H1 (cell line): ENCODE data around the gene CAMTA1. TPM values are rescaled to one million over a fixed set of nuclear protein-coding genes. Genes with fewer than 3 reads are reported as not detected.

Experiments used
- CTCF ChIA-PET: fragments of 300-600 bp; sonication (Branson Sonifier 250); formaldehyde crosslinking; loops from one replicate; lab custom pipeline; 2021; ENCODE audit not compliant: partially characterized antibody; lab: Charles Lee
- POLR2A ChIA-PET: fragments of 300-600 bp; sonication (Branson Sonifier 250); formaldehyde crosslinking; loops from one replicate; lab custom pipeline; 2021; ENCODE audit warnings: inconsistent platforms; ENCODE audit not compliant: partially characterized antibody; lab: Charles Lee
- DNase-seq, 2 experiments: peaks; one replicate each; pipeline versions ENCODE4 v3.0.0 to v3.0.0-alpha.2; 2010 to 2022; ENCODE audit warnings: low spot score in 2 of 2, low read depth in 1 of 2, mixed read lengths in 1 of 2
- FAIRE-seq: peaks from 2 replicates; lab custom pipeline; 2011; peaks lifted over from hg19 to GRCh38; lab: Jason Lieb, UNC
- H2AFZ ChIP-seq: 2 replicates; pipeline ENCODE4 v1.8.1; 2012; ENCODE audit warnings: low read length, inconsistent platforms
- H2AK5ac ChIP-seq: 2 replicates; pipeline ENCODE4 v1.6.1; 2013; ENCODE audit warnings: low read depth, low read length
- H2BK120ac ChIP-seq: replicated peaks from 2 replicates; pipeline ENCODE3; 2013; ENCODE audit warnings: low read depth, low read length, inconsistent platforms
- H2BK12ac ChIP-seq: 2 replicates; pipeline ENCODE4 v1.6.1; 2013; ENCODE audit warnings: low read depth, low read length
- H2BK15ac ChIP-seq: 2 replicates; pipeline ENCODE4 v1.6.1; 2013; ENCODE audit warnings: low read length
- H2BK20ac ChIP-seq: 2 replicates; pipeline ENCODE4 v1.6.1; 2013; ENCODE audit warnings: low read length
- H2BK5ac ChIP-seq: 2 replicates; pipeline ENCODE4 v1.6.1; 2013; ENCODE audit warnings: low read depth, low read length
- H3K14ac ChIP-seq: 2 replicates; pipeline ENCODE4 v1.6.1; 2013; ENCODE audit warnings: inconsistent platforms; ENCODE audit not compliant: insufficient read length
- H3K18ac ChIP-seq: 2 replicates; pipeline ENCODE4 v1.6.1; 2013; ENCODE audit warnings: low read length; ENCODE audit errors: extremely low read depth
- H3K23ac ChIP-seq: 2 replicates; pipeline ENCODE4 v1.6.1; 2013; ENCODE audit warnings: inconsistent platforms; ENCODE audit not compliant: insufficient read length
- H3K23me2 ChIP-seq: 2 replicates; pipeline ENCODE4 v1.6.1; 2013; ENCODE audit warnings: low read depth, low read length
- H3K27ac ChIP-seq: 2 replicates; pipeline ENCODE4 v1.6.1; 2011; ENCODE audit warnings: low read depth, low read length, inconsistent platforms
- H3K27me3 ChIP-seq, 4 experiments: replicated peaks in 1 of 4; 1 replicate in 1 of 4; 2 replicates in 3 of 4; pipeline versions ENCODE4 v1.6.1 to v1.8.1; 2011 to 2013; ENCODE audit warnings: low read length in 3 of 4, mild to moderate bottlenecking in 3 of 4, inconsistent platforms in 2 of 4, mixed read lengths in 2 of 4, moderate library complexity in 1 of 4; ENCODE audit not compliant: control insufficient read depth in 3 of 4, insufficient read depth in 3 of 4; ENCODE audit errors: extremely low read depth in 1 of 4
- H3K36me3 ChIP-seq, 4 experiments: 2 replicates each; pipeline versions ENCODE4 v1.6.1 to v1.8.1; 2011 to 2013; ENCODE audit warnings: mild to moderate bottlenecking in 4 of 4, low read length in 3 of 4, moderate library complexity in 2 of 4, control low read depth in 1 of 4, inconsistent platforms in 1 of 4; ENCODE audit not compliant: insufficient read depth in 4 of 4, control insufficient read depth in 2 of 4
- H3K4ac ChIP-seq: replicated peaks from 2 replicates; pipeline ENCODE3; 2013; ENCODE audit warnings: low read length, low read depth, mixed read lengths, inconsistent platforms; ENCODE audit not compliant: insufficient read length
- H3K4me1 ChIP-seq, 4 experiments: replicated peaks in 1 of 4; 1 replicate in 1 of 4; 2 replicates in 3 of 4; pipeline versions ENCODE4 v1.6.1 to v1.8.1; 2011 to 2013; ENCODE audit warnings: low read length in 3 of 4, inconsistent platforms in 2 of 4, mixed read lengths in 1 of 4; ENCODE audit not compliant: insufficient read depth in 4 of 4, control insufficient read depth in 3 of 4
- H3K4me2 ChIP-seq, 2 experiments: 2 replicates each; pipeline versions ENCODE4 v1.6.1 to v1.8.1; 2011 to 2013; ENCODE audit warnings: low read depth in 2 of 2, low read length in 2 of 2, control low read depth in 1 of 2, inconsistent platforms in 1 of 2, mild to moderate bottlenecking in 1 of 2; ENCODE audit not compliant: insufficient read depth in 1 of 2
- H3K4me3 ChIP-seq, 4 experiments: fragments of 200-600, 300-600 bp in 1 of 4; sonication (generic), shearing (Covaris generic), sonication (Bioruptor Twin) in 1 of 4; 2 replicates each; pipeline versions ENCODE4 v1.5.1 to v1.8.1; 2011 to 2016; ENCODE audit warnings: low read length in 4 of 4, low read depth in 3 of 4, control low read depth in 2 of 4, inconsistent platforms in 2 of 4, mild to moderate bottlenecking in 2 of 4, mixed read lengths in 1 of 4, moderate library complexity in 1 of 4; ENCODE audit not compliant: insufficient read depth in 2 of 4; ENCODE audit errors: extremely low read depth in 1 of 4
- H3K56ac ChIP-seq: replicated peaks from 2 replicates; pipeline ENCODE3; 2013; ENCODE audit warnings: low read depth, mild to moderate bottlenecking, mixed read lengths, low read length, inconsistent platforms; ENCODE audit not compliant: insufficient read length
- H3K79me1 ChIP-seq: 2 replicates; pipeline ENCODE4 v1.6.1; 2013; ENCODE audit warnings: low read depth, low read length, control low read depth
- H3K79me2 ChIP-seq, 2 experiments: 2 replicates each; pipeline versions ENCODE4 v1.6.1 to v1.8.1; 2012 to 2013; ENCODE audit warnings: low read length in 2 of 2, mild to moderate bottlenecking in 2 of 2, inconsistent platforms in 1 of 2; ENCODE audit not compliant: insufficient read depth in 2 of 2, control insufficient read depth in 1 of 2
- H3K9ac ChIP-seq, 4 experiments: replicated peaks in 1 of 4; 1 replicate in 1 of 4; 2 replicates in 3 of 4; pipeline versions ENCODE4 v1.6.1 to v1.8.1; 2011 to 2013; ENCODE audit warnings: low read depth in 3 of 4, low read length in 3 of 4, control low read depth in 2 of 4, mild to moderate bottlenecking in 2 of 4, moderate library complexity in 2 of 4, inconsistent platforms in 1 of 4; ENCODE audit errors: extremely low read depth in 1 of 4
- H3K9me3 ChIP-seq, 2 experiments: 2 replicates each; pipeline versions ENCODE4 v1.6.1 to v1.8.1; 2012 to 2013; ENCODE audit warnings: mild to moderate bottlenecking in 2 of 2, moderate library complexity in 2 of 2, control low read depth in 1 of 2, inconsistent platforms in 1 of 2, low read depth in 1 of 2, low read length in 1 of 2, mixed read lengths in 1 of 2; ENCODE audit not compliant: insufficient read depth in 2 of 2
- H4K20me1 ChIP-seq, 2 experiments: replicated peaks in 1 of 2; 2 replicates each; pipeline versions ENCODE3 to v1.8.1; 2011 to 2013; ENCODE audit warnings: inconsistent platforms in 2 of 2, low read length in 2 of 2, mild to moderate bottlenecking in 1 of 2; ENCODE audit not compliant: insufficient read depth in 2 of 2, control insufficient read depth in 1 of 2
- H4K5ac ChIP-seq: 2 replicates; pipeline ENCODE4 v1.6.1; 2013; ENCODE audit warnings: low read length, low read depth, mixed read lengths, inconsistent platforms; ENCODE audit not compliant: insufficient read length
- H4K8ac ChIP-seq: 2 replicates; pipeline ENCODE4 v1.8.0; 2013; ENCODE audit warnings: mild to moderate bottlenecking, moderate library complexity, low read length, inconsistent platforms; ENCODE audit not compliant: insufficient read depth; ENCODE audit errors: extremely low read depth
- H4K91ac ChIP-seq: replicated peaks from 2 replicates; pipeline ENCODE3; 2013; ENCODE audit warnings: low read length, mixed read lengths, inconsistent platforms; ENCODE audit not compliant: insufficient read length
- ASH2L ChIP-seq: fragments of 200-600, 300-600 bp; sonication (generic); IDR thresholded peaks from one replicate; pipeline ENCODE4 v1.7.1; 2017; ENCODE audit warnings: low read length
- ATF3 ChIP-seq: IDR thresholded peaks from 2 replicates; pipeline ENCODE4 v1.6.1; 2011; ENCODE audit warnings: low read depth, mild to moderate bottlenecking, low read length; ENCODE audit not compliant: insufficient read depth
- EP300 ChIP-seq, 2 experiments: IDR thresholded peaks; 1 replicate in 1 of 2; 2 replicates in 1 of 2; pipeline ENCODE4 v1.6.1; 2011 to 2012; ENCODE audit warnings: low read depth in 2 of 2, low read length in 2 of 2, mild to moderate bottlenecking in 2 of 2, borderline replicate concordance in 1 of 2, inconsistent platforms in 1 of 2, moderate library complexity in 1 of 2
- HDAC2 ChIP-seq, 2 experiments: fragments of 300-600 bp in 1 of 2; sonication (generic) in 1 of 2; IDR thresholded peaks; 2 replicates each; pipeline ENCODE4 v1.6.1; 2011 to 2012; ENCODE audit warnings: low read depth in 2 of 2, low read length in 2 of 2, mild to moderate bottlenecking in 2 of 2, moderate library complexity in 2 of 2, borderline replicate concordance in 1 of 2, inconsistent platforms in 1 of 2
- HDAC6 ChIP-seq: IDR thresholded peaks from one replicate; pipeline ENCODE4 v1.7.1; 2012; ENCODE audit warnings: low read depth, mild to moderate bottlenecking, inconsistent platforms, low read length, moderate library complexity
- MAFK ChIP-seq: IDR thresholded peaks from 2 replicates; pipeline ENCODE4 v1.6.1; 2012; ENCODE audit warnings: low read depth, mild to moderate bottlenecking, improper control_type of control experiment, low read length
- NRF1 ChIP-seq: IDR thresholded peaks from 2 replicates; pipeline ENCODE4 v1.6.1; 2011; ENCODE audit warnings: mild to moderate bottlenecking, low read depth, low read length, improper control_type of control experiment
- SP1 ChIP-seq: IDR thresholded peaks from 2 replicates; pipeline ENCODE4 v1.6.1; 2011; ENCODE audit warnings: low read depth, low read length
- SRF ChIP-seq: IDR thresholded peaks from 2 replicates; pipeline ENCODE4 v1.6.1; 2011; ENCODE audit warnings: mild to moderate bottlenecking, low read depth, low read length, moderate library complexity
- TCF12 ChIP-seq: IDR thresholded peaks from 2 replicates; pipeline ENCODE4 v1.6.1; 2011; ENCODE audit warnings: low read depth, mild to moderate bottlenecking, low read length
- WGBS, 2 experiments: shearing (Covaris generic) in 1 of 2; methylation state at CpG; one replicate each; pipeline versions ENCODE4 v1.1.6 to v1.1.7; 2013 to 2015; ENCODE audit warnings: low lambda C conversion rate in 2 of 2, mixed read lengths in 2 of 2, inconsistent platforms in 1 of 2, low coverage in 1 of 2, missing lambda C conversion rate in 1 of 2; ENCODE audit not compliant: insufficient replicate concordance in 2 of 2, insufficient coverage in 1 of 2, insufficient read length in 1 of 2; ENCODE audit errors: extremely low coverage in 1 of 2, missing lambda C conversion rate in 1 of 2; 5-methylcytosine and 5-hydroxymethylcytosine counted together
- polyA plus RNA-seq, 7 experiments: library from polyadenylated mRNA; depleted of rRNA in 3 of 7; stranded (reverse) in 5 of 7; unstranded in 2 of 7; fragments of >200 nt in 5 of 7; fragments of 200-250 nt in 2 of 7; gene quantifications; 1 replicate in 5 of 7; 2 replicates in 1 of 7; 4 replicates in 1 of 7; pipeline versions ENCODE4 v1.2.1 to v1.2.3, GENCODE V29; 2011 to 2013; ENCODE audit warnings: missing spikeins in 2 of 7, mixed read lengths in 2 of 7
- total RNA-seq: library from RNA; stranded (reverse); fragmentation: NEBNext Ultra II Directional; extraction: Animal tissue kit (Norgen Biotek cat#: 25700); gene quantifications from 2 replicates; pipeline ENCODE4 v1.2.1, GENCODE V29; 2021

The CAMTA1 gene
- total and polyA plus RNA-seq, 2 of the 8 experiments (the other 6 are each of a cell fraction or from before 2014, with no cell fraction given): 65.0 to 119 TPM

- no peak for FAIRE-seq
- CTCF ChIA-PET: interaction anchor here (0.7 to 1.6 kb wide), 2 partner anchors 13 to 20 kb away, joined by 3 read pairs; no protein-coding TSS in a partner anchor
Observed at GRCh38 chr1:7105269-7105668, 320.0 kb downstream of the CAMTA1 start.

More at GRCh38 chr1:7105269-7105668, 320.0 kb downstream of the CAMTA1 start:
- Histone ChIP-seq H3K4me2 (no peak overlapping the region), H3K4me3 (no peak overlapping the region), H3K79me1 (no peaks in the 10 kb centered on the region), H3K4ac (no peak overlapping the region), H3K9me3 (peaks cover 0 to 9% of the 10 kb centered on the region in 2 experiments; a peak in 1 of 4 replicates), H3K56ac (no peak overlapping the region), H2AFZ (no peak overlapping the region), H3K79me2 (peaks cover 0 to 10% of the 10 kb centered on the region in 2 experiments; a peak in 2 of 4 replicates), H3K23me2 (peaks cover 12% of the 10 kb centered on the region), H3K14ac (no peak overlapping the region), H2BK120ac (no peak overlapping the region), H3K36me3 (no peaks in the 10 kb centered on the region; a peak in 1 of 8 replicates), H2BK5ac (no peak overlapping the region), H4K8ac (no peak overlapping the region), H3K9ac (no peak overlapping the region), H3K27ac (no peak overlapping the region), H2BK20ac (no peak overlapping the region), H4K91ac (no peak overlapping the region), H2AK5ac (no peak overlapping the region), H2BK12ac (no peak overlapping the region), H4K5ac (no peak overlapping the region), H3K18ac (no peak overlapping the region), H3K4me1 (peaks cover 0 to 4% (median 0%) of the 10 kb centered on the region in 4 experiments; a peak in 1 of 7 replicates), H2BK15ac (no peak overlapping the region), H3K23ac (no peak overlapping the region), H3K27me3 (no peaks in the 10 kb centered on the region), H4K20me1 (peaks cover 0 to 13% of the 10 kb centered on the region in 2 experiments)
- 84% methylated on average over 7 of the region's 7 CpGs; no CpG with 5 or more reads in 1 of the 2 experiments for WGBS, 2 experiments
- POLR2A ChIA-PET: no interaction called here
- no peak for TF ChIP-seq TCF12
- TF ChIP-seq SP1: no peak
- no peak for TF ChIP-seq ATF3
- TF ChIP-seq HDAC2 (IDR thresholded peaks at IDR 0.05; ENCODE audit: borderline replicate concordance in 1 of 2, low read depth in 2 of 2, low read length in 2 of 2): no peak
- TF ChIP-seq ASH2L: no peak
- no peak for TF ChIP-seq MAFK
- TF ChIP-seq EP300 (IDR thresholded peaks at IDR 0.05; ENCODE audit: borderline replicate concordance in 1 of 2, low read depth in 2 of 2, low read length in 2 of 2): no peak
- no peak for TF ChIP-seq NRF1
- TF ChIP-seq HDAC6: no peak
- no peak for TF ChIP-seq SRF
- DNase-seq: no peak
